GM23338 (cell line): Measurements from ENCODE around the gene ARHGEF39. TPM values are rescaled to one million over a fixed set of nuclear protein-coding genes. Genes with fewer than 3 reads are reported as not detected.

Experiments
- ATAC-seq: fragments of 200-7000 bp; cut with Tn5 transposase; 3 replicates; pipeline ENCODE4 v1.9.1; 2020
- DNase-seq: peaks from one replicate; pipeline ENCODE4 v3.0.0-alpha.2; 2015; ENCODE audit warnings: low spot score
- H2AFZ ChIP-seq: fragments of 200-600 bp; sonication (generic); 2 replicates; pipeline ENCODE4 v1.8.0; 2016; ENCODE audit warnings: antibody characterized with exemption, mild to moderate bottlenecking, moderate library complexity
- H3F3A ChIP-seq: fragments of 200-600 bp; sonication (generic); replicated peaks from 2 replicates; pipeline ENCODE4 v1.8.0; 2017; ENCODE audit warnings: antibody characterized with exemption, mixed run types, low read depth
- H3K27ac ChIP-seq: fragments of 200-600 bp; sonication (generic); 2 replicates; pipeline ENCODE4 v1.6.1; 2016; ENCODE audit warnings: low read depth
- H3K27me3 ChIP-seq: fragments of 200-600 bp; sonication (generic); 2 replicates; pipeline ENCODE4 v1.8.0; 2016; ENCODE audit warnings: mild to moderate bottlenecking, mixed run types, moderate library complexity; ENCODE audit not compliant: insufficient read depth
- H3K36me3 ChIP-seq: fragments of 200-600 bp; sonication (generic); 2 replicates; pipeline ENCODE4 v1.8.0; 2016; ENCODE audit warnings: mild to moderate bottlenecking; ENCODE audit not compliant: insufficient read depth
- H3K4me1 ChIP-seq: fragments of 200-600 bp; sonication (generic); 2 replicates; pipeline ENCODE4 v1.8.0; 2016; ENCODE audit warnings: mild to moderate bottlenecking, moderate library complexity; ENCODE audit not compliant: insufficient read depth
- H3K4me2 ChIP-seq: fragments of 200-600 bp; sonication (generic); 2 replicates; pipeline ENCODE4 v1.7.1; 2017; ENCODE audit warnings: mixed run types
- H3K4me3 ChIP-seq: fragments of 200-600 bp; sonication (generic); 2 replicates; pipeline ENCODE4 v1.6.1; 2016; ENCODE audit warnings: mixed run types
- H3K79me2 ChIP-seq: fragments of 200-600 bp; sonication (generic); replicated peaks from 2 replicates; pipeline ENCODE4 v1.8.0; 2017; ENCODE audit warnings: mild to moderate bottlenecking; ENCODE audit not compliant: insufficient read depth
- H3K9me2 ChIP-seq: fragments of 200-600 bp; sonication (generic); 2 replicates; pipeline ENCODE4 v1.8.0; 2017; ENCODE audit not compliant: insufficient read depth
- H4K20me1 ChIP-seq: fragments of 200-600 bp; sonication (generic); replicated peaks from 2 replicates; pipeline ENCODE4 v1.8.0; 2017; ENCODE audit warnings: mild to moderate bottlenecking; ENCODE audit not compliant: insufficient read depth
- H3K27ac Mint-ChIP-seq: 2 replicates; pipeline ENCODE4 v1.8.0; 2020; ENCODE audit warnings: inconsistent platforms, mild to moderate bottlenecking, moderate library complexity, mixed read lengths
- H3K27me3 Mint-ChIP-seq: 3 replicates; pipeline ENCODE4 v1.8.0; 2022; ENCODE audit warnings: low read depth, mild to moderate bottlenecking, moderate library complexity, mixed read lengths, inconsistent platforms; ENCODE audit not compliant: insufficient read depth, poor library complexity
- H3K36me3 Mint-ChIP-seq: 3 replicates; pipeline ENCODE4 v1.8.0; 2021; ENCODE audit warnings: low read depth, mild to moderate bottlenecking, inconsistent platforms, moderate library complexity, mixed read lengths
- H3K4me1 Mint-ChIP-seq: 3 replicates; pipeline ENCODE4 v1.8.0; 2020; ENCODE audit warnings: mild to moderate bottlenecking, inconsistent platforms, mixed read lengths
- H3K4me3 Mint-ChIP-seq: 3 replicates; pipeline ENCODE4 v1.8.0; 2021; ENCODE audit warnings: moderate library complexity, mild to moderate bottlenecking, inconsistent platforms, mixed read lengths
- H3K9me3 Mint-ChIP-seq: 3 replicates; pipeline ENCODE4 v1.8.0; 2020; ENCODE audit warnings: moderate library complexity, mild to moderate bottlenecking, inconsistent platforms, mixed read lengths
- CREB1 ChIP-seq: fragments of 250-450 bp; sonication (Bioruptor Pico); IDR thresholded peaks from 2 replicates; pipeline ENCODE4 v1.5.0; 2020; ENCODE audit warnings: low read depth, mild to moderate bottlenecking, moderate library complexity
- EZH2phosphoT487 ChIP-seq: fragments of 200-600 bp; sonication (generic); IDR thresholded peaks from one replicate; pipeline ENCODE4 v1.8.1; 2018; ENCODE audit warnings: antibody characterized with exemption; ENCODE audit not compliant: unreplicated experiment
- JUNB ChIP-seq: IDR thresholded peaks from one replicate; pipeline ENCODE4 v1.6.1; 2016; ENCODE audit warnings: antibody characterized with exemption; ENCODE audit not compliant: unreplicated experiment
- NANOG ChIP-seq: IDR thresholded peaks from 2 replicates; pipeline ENCODE4 v1.6.1; 2016; ENCODE audit warnings: antibody characterized with exemption, borderline replicate concordance
- POLR2AphosphoS5 ChIP-seq: IDR thresholded peaks from 2 replicates; pipeline ENCODE4 v1.6.1; 2016; ENCODE audit warnings: antibody characterized with exemption, low read depth
- STAT1 ChIP-seq: IDR thresholded peaks from one replicate; pipeline ENCODE4 v1.6.1; 2016; ENCODE audit warnings: antibody characterized with exemption; ENCODE audit not compliant: unreplicated experiment
- ZNF114 ChIP-seq: fragments of 250-450 bp; sonication (Bioruptor Pico); IDR thresholded peaks from 2 replicates; pipeline ENCODE4 v1.5.0; 2020; ENCODE audit warnings: mild to moderate bottlenecking, moderate library complexity
- ZNF331 ChIP-seq: fragments of 250-450 bp; sonication (Bioruptor Pico); IDR thresholded peaks from 2 replicates; pipeline ENCODE4 v1.5.0; 2020; ENCODE audit warnings: low read depth, mild to moderate bottlenecking, moderate library complexity
- polyA plus RNA-seq: library from polyadenylated mRNA; unstranded; fragments of >200 nt; fragmentation: Nextera tagmentation; extraction: Ambion mirVana; gene quantifications from 2 replicates; pipeline ENCODE4 v1.2.1, GENCODE V29; 2016
- total RNA-seq: library from RNA; depleted of rRNA; stranded (reverse); fragments of >200 nt; shearing (Covaris generic); gene quantifications from 2 replicates; pipeline ENCODE4 v1.2.3, GENCODE V29; 2014
- TF ChIP-seq, protein P1 (sequence below): IDR thresholded peaks from one replicate; pipeline ENCODE4 v1.6.1; 2018; ENCODE audit warnings: antibody characterized with exemption; ENCODE audit not compliant: unreplicated experiment
- TF ChIP-seq, protein P2 (sequence below), 2 experiments: fragments of 200-600 bp in 1 of 2; sonication (generic) in 1 of 2; conservative IDR thresholded peaks; 2 replicates each; pipeline versions ENCODE4 v1.5.1 to v1.6.1; 2016 to 2017; ENCODE audit warnings: antibody characterized with exemption in 2 of 2, low read depth in 2 of 2, mild to moderate bottlenecking in 2 of 2, moderate library complexity in 1 of 2

ARHGEF39 gene
- total and polyA plus RNA-seq, 2 experiments from 2014 or later: 16.8 to 31.0 TPM

DNA sequence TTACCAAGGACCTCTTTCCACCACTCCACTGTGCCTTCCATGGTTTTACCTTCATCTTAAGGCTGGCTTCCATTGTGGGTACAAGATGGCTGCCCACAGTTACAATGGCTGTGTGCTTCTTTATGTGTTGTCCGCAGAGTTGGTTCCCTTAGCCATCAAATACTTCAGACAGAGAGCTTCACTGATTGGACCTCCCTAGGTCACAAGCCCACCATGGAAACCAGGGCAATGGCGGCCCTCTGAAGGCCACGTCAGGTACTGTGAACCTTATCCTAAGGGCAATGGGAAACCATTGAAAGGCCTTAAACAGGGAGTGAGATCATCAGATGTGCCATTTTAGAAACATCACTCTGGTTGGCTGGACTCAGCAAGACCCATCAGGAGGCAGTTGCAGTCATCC is 2.9 kb upstream of the ARHGEF39 start (continued):
- TF ChIP-seq, protein P1, sequence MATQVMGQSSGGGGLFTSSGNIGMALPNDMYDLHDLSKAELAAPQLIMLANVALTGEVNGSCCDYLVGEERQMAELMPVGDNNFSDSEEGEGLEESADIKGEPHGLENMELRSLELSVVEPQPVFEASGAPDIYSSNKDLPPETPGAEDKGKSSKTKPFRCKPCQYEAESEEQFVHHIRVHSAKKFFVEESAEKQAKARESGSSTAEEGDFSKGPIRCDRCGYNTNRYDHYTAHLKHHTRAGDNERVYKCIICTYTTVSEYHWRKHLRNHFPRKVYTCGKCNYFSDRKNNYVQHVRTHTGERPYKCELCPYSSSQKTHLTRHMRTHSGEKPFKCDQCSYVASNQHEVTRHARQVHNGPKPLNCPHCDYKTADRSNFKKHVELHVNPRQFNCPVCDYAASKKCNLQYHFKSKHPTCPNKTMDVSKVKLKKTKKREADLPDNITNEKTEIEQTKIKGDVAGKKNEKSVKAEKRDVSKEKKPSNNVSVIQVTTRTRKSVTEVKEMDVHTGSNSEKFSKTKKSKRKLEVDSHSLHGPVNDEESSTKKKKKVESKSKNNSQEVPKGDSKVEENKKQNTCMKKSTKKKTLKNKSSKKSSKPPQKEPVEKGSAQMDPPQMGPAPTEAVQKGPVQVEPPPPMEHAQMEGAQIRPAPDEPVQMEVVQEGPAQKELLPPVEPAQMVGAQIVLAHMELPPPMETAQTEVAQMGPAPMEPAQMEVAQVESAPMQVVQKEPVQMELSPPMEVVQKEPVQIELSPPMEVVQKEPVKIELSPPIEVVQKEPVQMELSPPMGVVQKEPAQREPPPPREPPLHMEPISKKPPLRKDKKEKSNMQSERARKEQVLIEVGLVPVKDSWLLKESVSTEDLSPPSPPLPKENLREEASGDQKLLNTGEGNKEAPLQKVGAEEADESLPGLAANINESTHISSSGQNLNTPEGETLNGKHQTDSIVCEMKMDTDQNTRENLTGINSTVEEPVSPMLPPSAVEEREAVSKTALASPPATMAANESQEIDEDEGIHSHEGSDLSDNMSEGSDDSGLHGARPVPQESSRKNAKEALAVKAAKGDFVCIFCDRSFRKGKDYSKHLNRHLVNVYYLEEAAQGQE: no peak
- no peak for TF ChIP-seq ZNF331 (CRISPR knock-in tag)
- TF ChIP-seq EZH2phosphoT487: no peak

DNA sequence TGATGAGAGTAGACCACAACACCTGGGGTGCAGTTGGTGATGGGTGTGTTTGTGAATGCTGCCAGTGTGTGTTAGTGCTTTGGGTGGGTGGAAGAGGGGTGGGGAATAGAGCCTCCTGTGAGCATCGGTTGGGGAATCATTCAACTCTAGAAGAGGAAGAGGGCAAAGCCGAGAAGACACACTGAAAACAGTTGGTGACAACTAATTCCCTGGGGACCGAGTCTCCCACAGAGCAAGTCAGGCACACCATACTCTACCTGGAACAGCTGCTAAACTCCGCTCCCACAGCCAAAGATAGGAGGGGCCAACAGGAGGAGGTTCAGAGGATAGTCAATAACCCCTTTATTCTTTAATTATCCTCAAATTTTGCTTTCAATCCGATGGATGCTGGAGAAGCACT is 1.6 kb upstream of the ARHGEF39 start:
- DNase-seq (no peak), ATAC-seq (no peak)
- Histone ChIP-seq H3F3A (0 out of 2 replicates have a peak, but pooled peaks cover 13% of the 10 kb centered on the region), H3K27me3 (no peaks in the 10 kb centered on the region), H3K36me3 (peaks cover 7% of the 10 kb centered on the region; the same call in 1 of the 2 replicates), H2AFZ (no peak overlapping the region), H3K4me1 (peaks cover 15% of the 10 kb centered on the region), H4K20me1 (no peaks in the 10 kb centered on the region), H3K79me2 (peaks cover 8% of the 10 kb centered on the region; the same call in 1 of the 2 replicates), H3K4me3 (no peak overlapping the region), H3K9me2 (peaks cover 12% of the 10 kb centered on the region), H3K27ac (no peak overlapping the region), H3K4me2 (no peak overlapping the region)
- Mint-ChIP-seq H3K4me1 (peaks cover 28% of the 10 kb centered on the region), H3K27me3 (peaks cover 10% of the 10 kb centered on the region), H3K9me3 (no peaks in the 10 kb centered on the region; the same call in 2 of the 3 replicates), H3K27ac (no peak overlapping the region), H3K36me3 (peaks cover 19% of the 10 kb centered on the region), H3K4me3 (no peak overlapping the region)
- TF ChIP-seq JUNB (no peak), POLR2AphosphoS5 (no peak), STAT1 (no peak), ZNF114 (no peak)

DNA sequence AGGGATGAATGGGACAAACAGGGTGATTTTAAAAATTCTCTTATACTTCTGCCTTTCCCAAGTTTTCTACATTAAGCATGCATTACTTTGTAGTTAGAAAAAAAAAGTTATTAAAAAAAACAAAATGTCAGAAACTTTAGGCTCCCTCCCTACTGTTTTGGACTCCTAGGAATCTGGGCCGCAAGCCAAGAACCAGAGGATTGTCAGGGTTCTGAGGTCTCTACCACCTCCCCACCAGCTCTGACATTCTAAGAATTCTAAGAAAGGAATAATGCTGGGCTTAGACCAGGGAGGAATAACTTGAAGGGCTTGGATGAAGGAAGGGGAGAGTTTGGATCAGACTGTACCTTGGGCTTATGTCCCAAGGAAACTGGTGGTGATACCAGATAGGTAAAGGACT is 1.1 kb upstream of the ARHGEF39 start:
- H3K27ac Mint-ChIP-seq: no peak overlapping the region
- peaks cover 28% of the 10 kb centered on the region for H3K4me1 Mint-ChIP-seq
- Histone ChIP-seq H3K9me2 (peaks cover 12% of the 10 kb centered on the region), H3K36me3 (peaks cover 8% of the 10 kb centered on the region; the same call in 1 of the 2 replicates), H3K79me2 (peaks cover 8% of the 10 kb centered on the region; the same call in 1 of the 2 replicates), H3K27ac (no peak overlapping the region), H2AFZ (no peak overlapping the region), H3F3A (0 out of 2 replicates have a peak, but pooled peaks cover 13% of the 10 kb centered on the region), H3K27me3 (no peaks in the 10 kb centered on the region), H3K4me3 (no peak overlapping the region), H3K4me1 (peaks cover 15% of the 10 kb centered on the region), H3K4me2 (no peak overlapping the region), H4K20me1 (no peaks in the 10 kb centered on the region)
- no peak for DNase-seq
- H3K9me3 Mint-ChIP-seq: no peaks in the 10 kb centered on the region; the same call in 2 of the 3 replicates
- peaks cover 22% of the 10 kb centered on the region for H3K36me3 Mint-ChIP-seq
- ATAC-seq: no peak
- peaks cover 11% of the 10 kb centered on the region for H3K27me3 Mint-ChIP-seq
- peak overlapping the region; percentile 34; the same call in 1 of the 3 replicates for H3K4me3 Mint-ChIP-seq
- TF ChIP-seq, protein P1: no peak
- TF ChIP-seq, protein P2, sequence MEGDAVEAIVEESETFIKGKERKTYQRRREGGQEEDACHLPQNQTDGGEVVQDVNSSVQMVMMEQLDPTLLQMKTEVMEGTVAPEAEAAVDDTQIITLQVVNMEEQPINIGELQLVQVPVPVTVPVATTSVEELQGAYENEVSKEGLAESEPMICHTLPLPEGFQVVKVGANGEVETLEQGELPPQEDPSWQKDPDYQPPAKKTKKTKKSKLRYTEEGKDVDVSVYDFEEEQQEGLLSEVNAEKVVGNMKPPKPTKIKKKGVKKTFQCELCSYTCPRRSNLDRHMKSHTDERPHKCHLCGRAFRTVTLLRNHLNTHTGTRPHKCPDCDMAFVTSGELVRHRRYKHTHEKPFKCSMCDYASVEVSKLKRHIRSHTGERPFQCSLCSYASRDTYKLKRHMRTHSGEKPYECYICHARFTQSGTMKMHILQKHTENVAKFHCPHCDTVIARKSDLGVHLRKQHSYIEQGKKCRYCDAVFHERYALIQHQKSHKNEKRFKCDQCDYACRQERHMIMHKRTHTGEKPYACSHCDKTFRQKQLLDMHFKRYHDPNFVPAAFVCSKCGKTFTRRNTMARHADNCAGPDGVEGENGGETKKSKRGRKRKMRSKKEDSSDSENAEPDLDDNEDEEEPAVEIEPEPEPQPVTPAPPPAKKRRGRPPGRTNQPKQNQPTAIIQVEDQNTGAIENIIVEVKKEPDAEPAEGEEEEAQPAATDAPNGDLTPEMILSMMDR (conservative IDR thresholded peaks at IDR 0.05; ENCODE audit: low read depth in 2 of 2): no peak
- TF ChIP-seq ZNF114: no peak
- no peak for TF ChIP-seq EZH2phosphoT487
- TF ChIP-seq CREB1 (CRISPR knock-in tag): no peak
- TF ChIP-seq STAT1: no peak
- no peak for TF ChIP-seq POLR2AphosphoS5
- no peak for TF ChIP-seq NANOG
